Measurements from ENCODE around the gene UFD1.

GRCh38 chr22:19492504-19493174 lies 13.6 kb upstream of the UFD1 start:
- TF ChIP-seq CTCF (IDR thresholded peaks at IDR 0.05) (no peak), POLR2A (IDR thresholded peaks at IDR 0.05) (no peak)
